GM18873 (cell line): ENCODE results near the gene MDGA2.

Experiments used
- ATAC-seq: cut with Tn5 transposase; IDR thresholded peaks from one replicate; pipeline ENCODE4 v1.9.1; 2021; ENCODE audit warnings: mild to moderate bottlenecking, moderate library complexity, moderate number of reproducible peaks; ENCODE audit not compliant: unreplicated experiment, low FRiP score

MDGA2 gene

DNA sequence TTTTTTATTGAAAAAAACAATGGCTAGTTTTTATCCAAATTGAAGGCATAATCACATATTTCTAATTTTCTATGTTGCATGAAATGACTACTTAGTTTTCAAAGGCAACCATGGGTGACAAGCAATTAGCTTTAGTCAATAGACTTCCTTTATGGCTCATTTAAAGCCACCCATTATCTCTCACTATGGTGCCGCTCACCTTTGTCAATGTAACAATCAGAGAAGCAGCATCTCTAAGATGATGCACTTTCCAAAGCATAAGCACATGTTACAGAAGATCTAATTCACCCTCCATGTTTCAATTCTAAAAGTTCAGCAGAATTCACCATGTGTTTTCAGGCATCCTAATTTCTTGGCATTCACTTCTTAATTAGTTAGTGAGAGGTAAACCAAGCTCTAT, 857.3 kb downstream of the MDGA2 start:
- no peak for ATAC-seq

DNA sequence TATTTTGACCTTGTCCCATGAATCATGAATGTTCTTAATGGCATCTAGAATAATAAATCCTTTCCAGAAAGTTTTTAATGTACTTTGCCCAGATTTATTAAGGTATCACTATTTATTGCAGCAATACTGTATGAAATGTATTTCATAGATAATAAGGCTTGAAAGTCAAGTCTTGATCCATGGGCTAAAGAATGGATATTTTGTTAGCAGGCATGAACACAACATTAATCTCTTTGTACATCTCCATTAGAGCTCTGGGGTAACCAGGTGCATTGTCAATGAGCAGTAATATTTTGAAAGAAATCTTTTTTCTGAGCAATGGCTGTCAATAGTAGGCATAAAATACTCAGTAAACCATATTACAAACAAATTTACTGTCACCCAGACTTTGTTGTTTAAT, 882.3 kb downstream of the MDGA2 start:
- no peak for ATAC-seq
